ENCODE measurements around the gene FPR3.

GRCh38 chr19:51799034-51799773, 4.2 kb downstream of the FPR3 start:
- TF ChIP-seq EZH2 (IDR thresholded peaks at IDR 0.05; ENCODE audit: low read depth) (no peak), CTCF (conservative IDR thresholded peaks at IDR 0.05) (no peak)

Data from PC-9 (cell line).